ENCODE data around the gene CLMP.
A peak's percentile ranks its signal among the peaks of the same experiment; 100 is the strongest.
"Not testable (repeated sequence)": the region's sequence is repeated elsewhere in the genome, so short reads cannot be mapped to it uniquely, and the experiment has no call there.

The CLMP gene

GRCh38 chr11:123082977-123083376, 112.1 kb downstream of the CLMP start:
- no peak for DNase-seq (ENCODE audit: low read depth)

- no peak for DNase-seq (ENCODE audit: low read depth)
These were observed 115.0 kb downstream of the CLMP start for GRCh38 chr11:123080015-123080414.

- DNase-seq (ENCODE audit: low read depth) = no peak
These were observed 118.6 kb downstream of the CLMP start for GRCh38 chr11:123076484-123076883.

GRCh38 chr11:123073343-123074057, 121.5 kb downstream of the CLMP start:
- no peak for DNase-seq (ENCODE audit: low read depth)

GRCh38 chr11:123072762-123073161, 122.3 kb downstream of the CLMP start:
- no peak for DNase-seq (ENCODE audit: low read depth)

DNA sequence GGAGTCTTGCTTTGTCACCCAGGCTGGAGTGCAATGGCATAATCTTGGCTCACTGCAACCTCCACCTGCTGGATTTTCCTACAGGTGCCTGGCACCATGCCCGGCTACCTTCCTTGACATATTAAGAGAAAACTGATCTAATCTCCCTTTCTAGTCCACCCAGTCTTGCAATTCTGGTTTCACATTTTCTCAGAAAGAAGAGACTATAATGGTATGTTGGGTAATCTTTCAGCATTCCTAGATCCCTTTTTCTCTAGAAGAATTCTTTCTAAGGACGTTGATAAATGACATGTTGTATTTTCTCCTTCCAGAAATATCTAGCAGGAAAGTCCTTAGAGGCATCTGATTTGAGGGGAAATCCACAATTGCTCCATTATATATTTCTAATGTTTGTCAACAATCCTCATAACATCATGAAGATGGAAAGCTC, 122.7 kb downstream of the CLMP start:
- DNase-seq (ENCODE audit: low read depth) = no peak

DNA sequence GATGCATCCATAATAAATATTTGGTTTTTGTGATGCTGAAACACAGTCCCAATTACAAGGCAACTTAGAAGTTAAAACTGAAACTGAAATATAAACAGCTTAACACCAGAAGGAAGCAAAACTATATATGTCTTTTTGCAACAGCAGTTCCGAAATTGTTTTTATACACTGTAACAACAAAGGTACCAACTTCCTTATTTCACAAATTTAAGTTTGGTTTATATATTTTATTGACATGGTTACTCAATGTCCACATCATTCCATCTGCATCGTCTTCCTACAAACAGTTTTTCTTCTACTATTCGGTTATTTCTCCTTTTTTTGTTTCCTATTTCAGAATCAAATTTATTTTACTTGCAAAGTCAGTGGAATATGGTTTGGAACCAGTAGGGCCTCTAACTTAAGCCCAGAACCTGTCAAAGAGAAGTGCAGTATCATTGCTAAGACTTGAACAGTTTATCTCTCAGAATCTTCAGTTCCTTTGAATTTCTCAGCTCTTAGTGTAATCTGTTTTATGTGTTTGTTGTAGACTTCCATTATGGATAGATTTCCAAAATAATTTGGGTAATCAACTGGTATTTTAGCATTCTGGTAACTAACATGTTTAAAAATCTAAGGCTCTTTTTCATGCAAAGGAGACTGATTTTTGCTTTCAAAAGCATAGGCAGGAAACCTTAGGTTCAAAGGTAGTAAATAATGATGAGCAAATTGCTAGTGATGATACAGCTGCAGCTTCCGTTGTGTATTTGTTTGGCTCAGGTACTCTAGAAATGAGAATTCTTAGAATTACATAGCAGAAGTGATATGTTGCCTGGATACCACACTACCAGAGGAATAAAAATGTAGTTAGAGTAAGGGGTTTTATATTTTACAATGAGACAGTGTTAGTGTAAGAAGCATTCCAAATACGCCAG, 124.9 kb downstream of the CLMP start:
- DNase-seq (ENCODE audit: low read depth) = no peak

DNA sequence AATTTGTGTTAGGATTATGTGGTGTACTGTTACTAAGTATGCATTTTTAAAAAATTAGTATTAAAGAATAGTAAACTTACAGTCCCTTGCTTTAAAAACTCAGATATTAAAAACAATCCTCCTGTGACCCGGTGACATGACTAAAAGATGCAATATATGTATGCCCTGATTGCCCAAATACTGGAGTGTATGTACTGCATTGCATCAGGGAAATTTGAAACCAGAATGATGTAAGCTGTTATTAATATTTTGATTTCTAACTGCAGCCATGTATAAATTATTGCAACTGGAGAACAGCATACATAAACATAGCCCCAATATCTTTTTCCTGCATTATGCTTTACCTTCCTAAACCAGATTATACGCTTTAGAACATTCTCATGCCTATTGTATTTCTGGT, 129.4 kb downstream of the CLMP start:
- peak; percentile 82 for DNase-seq (ENCODE audit: low read depth)

- no peak for DNase-seq (ENCODE audit: low read depth)
These were observed 131.0 kb downstream of the CLMP start for GRCh38 chr11:123063826-123064657.

- peak; percentile 43 for DNase-seq (ENCODE audit: low read depth)
These were observed 131.9 kb downstream of the CLMP start for GRCh38 chr11:123062892-123063825.

DNA sequence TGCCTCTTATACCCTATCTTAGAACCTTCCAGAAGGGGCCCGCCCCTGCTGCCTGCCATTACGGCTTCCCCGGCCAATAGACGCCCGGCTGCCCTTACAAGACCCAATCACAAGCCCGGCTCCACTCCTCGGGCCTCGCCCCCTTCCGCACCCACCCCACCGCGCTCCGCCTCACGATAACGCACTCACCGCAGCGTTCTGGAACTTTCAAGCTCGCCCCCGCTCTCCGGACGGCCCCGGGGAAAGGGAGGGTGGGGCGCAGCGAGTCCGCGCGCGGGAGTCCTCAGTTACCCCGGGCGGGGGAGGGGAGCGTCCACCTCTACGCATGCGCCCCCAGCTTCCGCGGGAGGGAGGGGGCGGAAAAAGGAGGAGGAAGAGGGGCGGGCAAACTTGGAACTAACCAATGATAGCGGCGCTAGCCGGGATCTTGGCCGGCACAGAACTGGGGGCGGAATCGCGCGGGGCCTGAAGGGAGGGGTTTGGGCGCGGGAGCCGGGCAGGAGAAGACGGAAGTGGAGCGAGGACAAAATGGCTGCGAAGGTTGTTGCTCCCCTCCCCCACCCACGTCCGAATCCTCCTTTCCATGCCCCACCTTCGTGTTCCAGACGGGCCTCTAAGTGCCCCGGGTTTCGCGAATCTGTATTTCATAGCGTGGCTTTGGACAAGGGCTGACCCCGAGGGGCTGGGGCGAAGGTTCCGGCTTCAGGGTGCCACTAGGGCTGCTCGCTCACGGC, 132.7 kb downstream of the CLMP start:
- peak; percentile 100 for DNase-seq (ENCODE audit: low read depth)

- DNase-seq (ENCODE audit: low read depth) = peak; percentile 66
These were observed 133.5 kb downstream of the CLMP start, which contains the start of gene HSPA8 for GRCh38 chr11:123061403-123062157. Gene HSPA8, minus strand, starts transcription at chr11:123062136. Its CDS starts 812 bp downstream, at chr11:123061324.

DNA sequence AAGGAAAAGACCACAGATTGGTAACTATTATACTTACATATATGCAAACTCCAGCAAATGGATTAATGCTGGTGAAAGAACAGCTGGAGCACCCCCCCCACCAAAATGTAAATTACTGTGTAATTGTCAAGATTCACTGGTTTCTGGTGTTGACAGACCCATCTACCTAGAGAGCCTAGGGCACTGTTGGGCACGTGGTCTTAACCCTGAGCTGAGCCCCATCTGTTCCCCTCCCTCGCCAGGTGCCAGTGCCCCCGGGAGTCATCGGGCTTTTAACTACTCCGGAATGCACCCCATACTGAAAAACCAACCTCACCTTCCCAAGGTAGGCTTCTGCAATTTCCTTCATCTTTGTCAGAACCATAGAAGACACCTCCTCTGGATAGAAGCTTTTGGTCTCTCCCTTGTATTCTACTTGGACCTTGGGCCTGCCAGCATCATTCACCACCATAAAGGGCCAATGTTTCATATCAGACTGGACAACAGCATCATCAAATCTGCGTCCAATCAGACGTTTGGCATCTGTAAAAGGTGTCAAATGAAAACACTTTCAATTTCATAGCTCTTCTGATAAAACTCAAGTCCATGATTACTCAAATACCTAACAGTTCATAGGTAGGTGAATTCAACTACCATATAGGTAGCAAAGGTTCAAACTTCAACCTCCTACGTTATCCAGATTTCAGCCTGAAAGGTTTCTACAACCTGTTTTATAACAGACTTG, 134.6 kb downstream of the CLMP start:
- no peak for DNase-seq (ENCODE audit: low read depth)

DNA sequence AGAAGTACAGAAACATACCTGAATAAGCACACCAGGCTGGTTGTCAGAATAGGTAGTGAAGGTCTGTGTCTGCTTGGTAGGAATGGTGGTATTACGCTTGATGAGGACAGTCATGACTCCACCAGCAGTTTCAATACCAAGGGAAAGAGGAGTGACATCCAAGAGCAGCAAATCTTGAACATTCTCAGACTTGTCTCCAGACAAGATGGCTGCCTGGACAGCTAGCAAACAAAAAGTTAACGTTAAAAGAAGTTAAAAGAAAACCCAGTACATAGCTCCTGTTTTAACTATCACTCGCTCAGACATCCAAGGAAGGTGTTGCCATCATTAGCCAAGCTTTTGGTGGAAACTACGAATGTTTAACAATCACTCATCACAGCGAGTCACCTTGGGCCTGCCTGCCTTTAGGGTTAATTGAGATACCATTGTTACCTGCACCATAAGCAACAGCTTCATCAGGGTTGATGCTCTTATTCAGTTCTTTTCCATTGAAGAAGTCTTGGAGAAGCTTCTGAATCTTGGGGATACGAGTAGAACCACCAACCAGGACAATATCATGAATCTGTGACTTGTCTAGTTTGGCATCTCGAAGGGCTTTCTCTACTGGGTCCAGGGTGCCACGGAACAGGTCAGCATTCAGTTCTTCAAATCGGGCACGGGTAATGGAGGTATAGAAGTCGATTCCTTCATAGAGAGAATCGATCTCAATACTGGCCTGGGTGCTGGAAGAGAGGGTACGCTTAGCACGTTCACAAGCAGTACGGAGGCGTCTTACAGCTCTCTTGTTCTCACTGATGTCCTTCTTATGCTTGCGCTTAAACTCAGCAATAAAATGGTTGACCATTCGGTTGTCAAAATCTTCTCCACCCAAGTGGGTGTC, 135.8 kb downstream of the CLMP start:
- DNase-seq (ENCODE audit: low read depth) = not testable (repeated sequence)

DNA sequence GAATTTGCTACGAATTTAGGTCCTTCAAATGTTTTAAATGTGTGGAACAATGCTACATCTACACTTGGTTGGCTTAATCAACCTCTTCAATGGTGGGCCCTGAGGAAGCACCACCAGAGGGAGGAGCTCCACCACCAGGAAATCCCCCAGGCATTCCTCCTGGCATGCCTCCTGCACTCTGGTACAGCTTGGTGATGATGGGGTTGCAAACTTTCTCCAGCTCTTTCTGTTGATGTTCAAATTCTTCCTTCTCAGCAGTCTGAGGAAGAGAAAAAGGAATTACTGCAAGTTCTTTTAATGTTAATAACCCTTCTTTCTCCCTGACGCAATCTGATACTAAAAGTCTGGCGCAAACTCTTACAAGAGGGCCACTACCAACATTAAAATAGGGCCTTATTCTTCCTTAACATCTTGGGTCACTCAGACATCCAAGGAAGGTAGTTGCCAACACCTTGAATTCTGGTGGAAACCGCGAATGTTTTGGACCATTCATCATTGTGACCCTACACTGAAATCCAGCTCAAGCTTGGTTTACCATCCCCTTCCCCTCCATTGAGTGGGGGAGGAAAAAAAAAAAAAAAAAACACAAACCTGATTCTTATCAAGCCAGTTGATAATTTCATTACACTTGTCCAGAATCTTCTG, 137.3 kb downstream of the CLMP start:
- DNase-seq (ENCODE audit: low read depth) = no peak

DNA sequence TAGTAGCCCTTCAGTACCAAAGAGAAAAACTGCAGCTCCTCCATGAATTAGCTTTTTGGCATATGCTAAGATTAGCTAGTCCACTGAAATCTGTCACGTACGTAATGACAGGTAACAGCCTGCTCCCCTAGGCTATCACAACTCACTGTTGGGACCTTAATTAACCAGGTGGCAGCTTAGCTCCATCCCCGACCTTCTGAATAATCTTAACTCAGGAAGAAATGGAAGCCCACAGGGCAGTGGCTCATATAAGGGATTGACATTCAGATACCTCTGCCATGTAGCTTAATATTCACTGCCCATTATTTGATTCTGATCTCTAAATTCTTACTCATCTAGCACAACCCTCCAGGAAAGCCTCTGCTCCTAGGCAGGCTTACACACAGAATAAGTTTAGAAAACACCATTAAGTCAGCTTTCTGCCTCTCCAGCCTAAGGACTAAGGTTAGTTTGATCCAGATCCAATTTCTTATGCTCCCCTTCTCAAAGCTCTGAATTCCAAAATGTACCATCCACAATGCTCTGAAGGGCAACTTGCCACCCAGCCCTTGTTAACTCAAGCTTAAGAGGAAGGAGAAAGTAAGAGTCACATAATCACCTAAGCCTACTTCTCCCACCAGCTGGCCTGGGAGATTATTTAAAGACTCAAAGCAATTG, 138.1 kb downstream of the CLMP start:
- no peak for DNase-seq (ENCODE audit: low read depth)
